Erythroblast (primary cell): ENCODE results near the gene TBX4.

Experiments
- GATA1 ChIP-seq: IDR thresholded peaks from 2 replicates; pipeline ENCODE4 v1.6.1; 2011; ENCODE audit warnings: low read depth, mild to moderate bottlenecking, control low read depth, low read length, moderate library complexity
- POLR2A ChIP-seq: IDR thresholded peaks from 2 replicates; pipeline ENCODE4 v1.6.1; 2011; ENCODE audit warnings: mild to moderate bottlenecking, low read length

GRCh38 chr17:61508912-61509311 is 56.7 kb downstream of the TBX4 start:
- TF ChIP-seq POLR2A: no peak
- TF ChIP-seq GATA1: no peak
